NCI-H748 (cell line): ENCODE measurements around the gene RFLNA.
A peak's percentile ranks its signal among the peaks of the same experiment; 100 is the strongest.
"Not testable (repeated sequence)": the region's sequence is repeated elsewhere in the genome, so short reads cannot be mapped to it uniquely, and the experiment has no call there.

ENCODE experiments used
- DNase-seq: peaks from one replicate; lab custom pipeline; 2025; ENCODE audit not compliant: unreplicated experiment; lab: John Stamatoyannopoulos, UW

The RFLNA gene

DNA sequence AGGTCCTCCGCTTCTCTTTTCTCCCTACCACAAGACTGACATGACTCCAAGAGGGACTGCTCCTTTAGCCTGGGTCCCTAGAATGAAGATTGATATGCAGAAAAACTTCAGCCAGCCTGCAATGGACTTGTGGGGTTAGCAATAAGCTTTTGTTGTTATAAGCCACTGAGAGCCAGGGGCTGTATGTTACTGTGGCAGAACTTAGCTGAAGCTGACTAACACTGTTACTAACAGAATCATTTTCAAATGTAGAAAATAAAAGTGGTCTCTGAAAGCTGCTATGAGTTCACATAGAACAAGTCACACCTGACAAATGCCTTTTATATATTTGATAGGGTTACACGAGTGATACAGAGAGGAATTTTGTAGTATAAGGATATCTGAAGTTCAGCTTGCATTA is 13.6 kb upstream of the RFLNA start:
- no peak for DNase-seq

DNA sequence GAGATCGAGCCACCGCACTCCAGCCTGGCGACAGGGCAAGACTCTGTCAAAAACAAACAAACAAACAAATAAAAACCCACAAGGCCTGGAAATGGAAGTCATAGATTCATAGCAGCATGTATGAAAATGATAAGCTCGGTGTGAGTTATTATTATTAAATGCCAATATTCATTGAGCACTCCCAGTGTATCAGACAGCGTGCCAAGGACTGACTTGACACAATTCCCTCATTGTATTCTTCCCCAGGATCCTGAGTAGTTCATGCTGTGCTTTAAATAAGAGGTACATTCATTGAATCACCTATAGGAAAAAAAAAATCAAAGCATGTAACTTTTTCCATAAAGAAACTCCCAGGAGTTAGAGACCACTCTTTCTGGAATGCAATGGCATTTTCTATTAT is 12.6 kb upstream of the RFLNA start:
- no peak for DNase-seq

DNA sequence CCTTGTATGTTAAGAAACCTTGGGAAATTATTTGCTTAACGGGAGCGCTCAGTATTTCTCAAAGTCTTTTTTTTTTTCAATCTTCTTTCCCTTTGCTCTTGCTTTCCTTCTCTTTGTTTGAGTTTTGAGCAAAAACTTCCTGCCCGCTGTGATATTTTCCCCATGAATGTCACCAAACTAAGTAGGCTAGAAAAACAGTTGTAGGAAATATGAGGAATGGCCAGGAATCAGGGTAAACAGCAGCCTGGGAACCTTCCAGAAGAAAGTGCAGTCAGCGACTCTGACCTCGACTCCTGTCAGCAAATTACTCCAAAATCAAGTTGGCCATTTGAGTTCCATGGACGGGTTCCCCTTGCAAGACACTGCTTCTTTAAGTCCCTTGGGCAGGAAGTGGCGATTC is 11.6 kb upstream of the RFLNA start:
- DNase-seq: no peak

DNA sequence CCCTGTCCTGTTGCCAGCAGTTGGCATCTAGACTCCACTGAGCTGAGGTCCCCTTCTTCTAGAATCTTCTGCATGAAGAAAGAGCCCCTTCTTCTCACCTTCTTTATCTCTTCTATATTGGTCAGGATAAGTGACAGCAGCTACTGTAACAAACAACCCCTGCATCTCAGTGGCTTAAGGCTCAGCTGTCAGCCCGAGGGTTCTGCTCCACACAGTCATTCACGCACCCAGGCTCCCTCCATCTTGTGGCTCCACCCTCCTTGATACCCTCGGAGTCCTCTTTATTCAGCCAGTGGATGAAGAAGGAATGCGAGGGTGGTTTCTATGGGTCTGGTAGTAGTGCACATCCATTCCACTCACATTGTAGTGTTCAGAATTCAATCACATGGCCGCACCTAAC is 10.5 kb upstream of the RFLNA start:
- no peak for DNase-seq

DNA sequence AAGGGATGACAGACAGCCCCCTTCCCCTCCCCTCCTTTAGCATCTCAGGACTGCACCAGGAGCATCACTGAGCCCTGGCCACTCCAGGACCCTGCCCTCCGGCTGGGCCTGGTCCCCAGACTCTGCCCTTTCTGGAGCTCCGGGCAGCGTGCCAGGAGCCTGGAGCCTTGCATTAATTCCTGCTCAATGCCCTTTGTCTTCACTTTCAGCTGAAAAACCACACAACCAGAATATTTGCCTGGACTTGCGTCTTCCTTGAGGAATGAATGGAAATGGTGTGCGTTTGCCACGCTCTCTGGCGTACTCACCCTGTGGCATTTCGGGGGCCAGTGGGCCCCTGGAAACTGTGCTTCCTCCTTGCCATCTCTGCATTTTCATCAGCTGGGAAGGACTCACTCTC is 8.5 kb upstream of the RFLNA start:
- DNase-seq: peak; percentile 80

DNA sequence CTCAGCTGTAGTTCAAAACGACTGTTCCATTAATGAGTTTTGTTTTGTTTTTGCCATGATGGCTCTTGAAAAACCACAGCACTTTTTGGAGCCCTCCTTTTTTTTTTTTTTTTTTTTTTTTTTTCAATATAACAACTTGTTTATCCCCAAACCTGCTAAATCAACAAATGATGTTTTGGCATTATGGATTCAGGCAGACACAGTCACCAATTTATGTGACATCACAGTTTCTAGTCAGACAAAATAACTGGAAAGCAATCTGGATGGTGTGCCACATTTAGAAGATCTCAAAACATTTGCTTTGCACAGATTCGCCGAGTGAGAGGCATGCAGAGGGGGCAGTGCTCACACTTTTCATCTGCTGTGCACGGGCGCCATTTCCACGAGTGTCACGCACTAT is 7.9 kb upstream of the RFLNA start:
- no peak for DNase-seq

DNA sequence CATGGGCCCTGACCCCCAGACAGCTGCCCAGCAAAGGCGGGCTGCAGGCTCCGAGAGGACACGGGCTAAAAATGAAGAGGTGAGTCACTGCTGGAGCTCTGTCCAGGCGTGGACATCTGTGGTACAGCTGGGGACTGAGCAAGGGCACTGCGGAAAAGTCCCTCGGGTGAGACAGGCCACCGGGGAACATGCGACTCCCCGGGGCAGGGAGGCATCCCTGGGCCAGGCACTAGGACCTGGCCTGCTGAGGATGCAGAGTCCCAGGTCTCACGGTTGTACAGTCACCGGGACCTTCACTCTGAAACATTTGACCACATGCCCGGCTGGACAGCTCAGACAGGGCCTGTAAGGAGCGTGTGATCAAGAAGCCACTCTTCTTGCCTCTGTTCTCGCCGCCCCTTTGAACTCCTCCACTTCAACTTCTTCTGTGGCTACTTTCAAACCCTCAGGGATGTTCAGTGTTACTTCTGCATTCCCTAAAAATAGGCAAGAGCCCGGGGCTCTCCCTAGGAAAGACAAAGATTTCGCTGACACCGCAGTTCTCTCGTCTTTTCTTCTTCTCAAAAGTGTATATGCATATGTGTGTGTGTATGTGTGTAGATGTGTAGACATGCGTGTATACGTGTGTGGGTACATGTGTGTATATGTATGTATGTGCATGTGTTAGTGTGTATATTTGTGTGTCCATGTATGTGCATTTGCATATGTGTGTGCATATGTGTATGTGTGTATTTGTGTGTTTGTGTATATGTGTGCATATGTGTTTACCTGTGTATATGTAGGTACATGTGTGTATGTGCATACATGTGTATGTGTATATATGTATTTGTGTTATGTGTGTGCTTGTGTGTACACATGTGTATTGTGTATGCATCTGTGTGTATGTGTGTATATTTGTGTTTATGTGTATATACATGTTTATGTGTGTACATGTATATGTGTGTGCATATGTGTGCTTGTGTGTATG is 5.0 kb upstream of the RFLNA start:
- DNase-seq: no peak

DNA sequence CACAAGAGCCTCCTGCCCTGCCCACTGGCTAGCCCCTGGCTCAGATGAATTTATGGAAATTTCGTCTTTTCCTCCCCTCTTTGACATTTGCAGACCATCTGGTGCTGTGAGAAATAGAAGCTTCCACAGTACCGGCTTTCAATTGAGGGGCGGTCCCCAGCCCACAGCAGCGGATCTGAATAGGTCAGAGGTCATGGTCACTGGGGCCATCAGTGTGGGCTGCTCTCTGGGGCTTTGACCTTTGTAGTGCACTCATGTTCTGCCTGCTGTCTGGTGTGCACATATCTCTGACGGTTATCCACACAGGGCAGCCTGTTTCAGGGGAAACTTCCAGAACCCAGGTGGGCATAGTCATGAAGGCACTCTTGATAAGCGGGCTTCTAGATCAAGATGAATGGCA is 2.5 kb upstream of the RFLNA start:
- DNase-seq: no peak

DNA sequence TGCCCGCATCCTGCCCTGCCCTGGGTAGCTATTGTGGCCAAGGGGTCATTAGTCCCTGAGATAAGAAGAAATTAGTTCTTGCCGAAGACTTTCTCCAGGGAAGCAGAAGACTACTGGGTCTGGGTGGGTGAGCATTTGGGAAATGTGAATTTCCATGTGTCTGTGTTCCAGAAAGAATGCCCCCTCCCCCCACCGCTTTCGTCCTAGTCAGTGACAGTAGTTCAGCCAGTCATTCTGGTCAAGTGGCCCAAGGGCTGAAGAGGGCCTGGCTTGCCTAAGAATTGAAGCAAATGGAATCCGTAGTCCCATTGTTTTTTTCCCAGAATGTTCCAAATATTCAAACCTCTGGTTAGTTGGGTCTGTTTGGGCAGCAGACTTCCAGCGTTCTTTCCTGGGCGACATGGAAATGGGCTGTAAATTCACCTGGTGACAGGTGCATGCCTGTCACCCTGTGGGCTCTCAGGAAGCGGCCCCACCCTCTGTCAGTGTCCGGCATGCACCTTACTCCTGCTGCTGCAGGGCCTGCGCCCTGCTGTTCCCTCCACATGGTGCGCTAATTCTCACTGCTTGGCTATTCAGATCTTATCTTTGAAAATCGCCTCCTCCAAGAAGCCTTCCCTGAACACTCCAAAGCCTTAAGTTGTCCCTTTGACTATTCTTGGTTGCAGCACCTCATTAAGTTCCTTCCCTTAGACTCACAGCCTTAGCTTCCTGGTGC is 1.4 kb upstream of the RFLNA start:
- no peak for DNase-seq

DNA sequence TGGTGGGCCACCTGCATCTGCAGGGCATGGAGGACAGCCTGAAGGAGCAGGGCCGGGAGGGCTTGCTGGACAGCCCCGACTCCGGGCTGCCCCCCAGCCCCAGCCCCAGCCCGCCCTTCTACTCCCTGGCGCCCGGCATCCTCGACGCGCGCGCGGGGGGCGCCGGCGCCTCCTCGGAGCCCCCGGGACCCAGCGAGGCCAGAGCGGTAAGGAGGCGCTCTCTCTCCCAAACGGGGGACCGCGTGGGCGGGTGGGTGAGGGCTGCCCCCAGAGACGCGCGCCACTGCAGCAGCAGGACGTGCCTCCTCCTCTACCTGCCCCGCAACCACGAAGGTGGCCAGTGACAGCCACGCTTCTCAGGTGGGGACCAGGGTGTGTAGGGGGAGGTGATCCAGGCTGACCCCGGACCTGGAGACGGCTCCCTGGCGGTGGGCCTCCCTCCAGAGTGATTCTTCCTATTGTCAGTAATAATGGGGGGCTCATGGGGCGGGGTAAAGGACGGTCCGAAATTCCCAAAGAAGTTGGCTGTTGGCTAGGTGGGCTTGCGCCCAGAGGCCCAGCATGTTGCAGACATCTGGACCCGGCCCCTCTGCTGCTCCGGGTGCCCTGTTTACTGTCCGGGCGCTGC is 652 bp downstream of the RFLNA start:
- peak; percentile 20 for DNase-seq

DNA sequence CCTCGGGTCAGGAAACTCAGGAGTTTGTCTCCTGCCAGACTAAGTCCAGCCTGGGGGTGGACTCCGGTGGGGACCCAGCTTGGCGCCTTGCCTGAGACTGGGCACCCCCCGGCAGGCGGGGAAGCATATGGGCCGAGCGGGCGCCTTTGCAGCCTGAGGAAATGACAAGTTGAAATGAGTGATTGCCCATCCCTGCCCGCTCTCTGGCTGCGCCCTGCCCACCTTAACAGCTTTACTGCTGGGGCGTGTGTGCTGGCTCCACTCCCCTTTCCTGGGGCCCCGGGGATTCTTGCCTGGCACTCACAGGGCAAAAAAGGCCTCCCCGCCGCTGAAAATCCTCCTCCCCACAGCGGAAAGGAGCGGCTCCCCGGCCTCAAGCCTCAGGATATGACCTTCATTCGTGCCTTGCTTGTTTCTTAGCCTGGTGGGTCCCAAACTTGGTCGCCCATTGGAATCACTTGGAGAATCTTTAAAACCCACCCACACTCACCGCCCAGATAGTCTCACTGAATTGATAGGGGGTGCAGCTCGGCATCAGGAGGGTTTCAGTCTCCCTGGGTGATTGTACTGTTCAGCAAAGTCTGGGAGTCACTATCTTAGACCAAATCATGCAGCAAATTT is 1.5 kb downstream of the RFLNA start:
- DNase-seq: no peak

DNA sequence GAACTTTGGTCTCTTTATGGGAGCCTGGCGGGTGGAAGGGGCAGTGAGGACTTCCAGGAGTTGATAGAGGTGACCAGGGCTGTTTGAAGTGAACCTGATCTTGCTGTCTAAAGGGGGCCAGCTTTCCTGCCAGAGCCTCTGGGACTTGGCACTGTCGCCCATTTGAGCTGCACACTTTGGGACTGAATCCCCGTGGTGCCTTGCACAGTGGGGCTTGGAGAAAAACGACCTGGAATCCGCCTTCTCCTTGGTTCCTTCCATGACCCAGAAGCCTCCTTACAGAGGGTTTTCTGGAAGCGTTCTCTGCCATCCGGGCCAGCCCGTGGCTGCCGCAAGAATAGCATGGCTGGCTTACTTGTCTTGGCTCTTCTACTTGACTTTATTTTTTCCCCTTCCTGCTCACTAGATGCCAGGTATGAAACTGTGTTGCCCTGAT is 2.0 kb downstream of the RFLNA start:
- no peak for DNase-seq

DNA sequence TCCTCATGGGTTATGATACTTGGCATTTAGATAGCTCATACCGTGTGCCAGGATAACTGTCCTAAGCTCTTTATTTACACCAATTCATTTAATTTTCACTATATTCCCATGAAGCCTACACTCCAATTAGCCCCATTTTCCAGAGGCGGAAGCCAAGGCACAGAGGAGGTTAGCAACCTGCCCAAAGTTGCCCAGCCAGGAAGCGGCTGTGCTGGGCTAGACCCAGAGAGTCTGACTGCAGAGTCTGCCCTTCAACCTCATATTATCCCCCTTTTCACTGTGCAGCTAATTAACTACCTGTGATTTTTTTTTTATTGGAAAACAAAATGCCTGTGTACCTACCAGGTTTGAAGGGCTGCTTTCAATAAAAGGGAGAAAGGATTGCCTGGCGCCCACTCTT is 2.5 kb downstream of the RFLNA start:
- no peak for DNase-seq

DNA sequence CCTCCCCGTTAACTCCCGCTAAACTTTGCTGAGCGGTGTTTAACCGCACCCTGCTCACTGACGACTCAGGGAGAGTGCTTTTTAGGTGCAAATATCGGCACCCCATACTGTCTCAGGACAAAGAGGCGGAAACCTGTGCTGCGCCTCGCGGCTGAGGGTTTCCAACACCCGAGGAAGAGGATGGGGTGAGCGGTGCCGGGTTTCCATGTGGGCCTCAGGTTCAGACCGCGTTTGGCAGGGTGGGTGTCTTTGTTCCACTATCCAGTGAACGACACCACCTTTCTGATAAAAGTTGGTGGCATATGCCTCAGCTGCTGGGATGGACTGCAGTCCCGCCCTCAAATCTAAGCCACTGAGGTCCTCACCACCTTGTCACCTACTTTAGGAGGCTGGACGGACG is 3.0 kb downstream of the RFLNA start:
- DNase-seq: no peak

DNA sequence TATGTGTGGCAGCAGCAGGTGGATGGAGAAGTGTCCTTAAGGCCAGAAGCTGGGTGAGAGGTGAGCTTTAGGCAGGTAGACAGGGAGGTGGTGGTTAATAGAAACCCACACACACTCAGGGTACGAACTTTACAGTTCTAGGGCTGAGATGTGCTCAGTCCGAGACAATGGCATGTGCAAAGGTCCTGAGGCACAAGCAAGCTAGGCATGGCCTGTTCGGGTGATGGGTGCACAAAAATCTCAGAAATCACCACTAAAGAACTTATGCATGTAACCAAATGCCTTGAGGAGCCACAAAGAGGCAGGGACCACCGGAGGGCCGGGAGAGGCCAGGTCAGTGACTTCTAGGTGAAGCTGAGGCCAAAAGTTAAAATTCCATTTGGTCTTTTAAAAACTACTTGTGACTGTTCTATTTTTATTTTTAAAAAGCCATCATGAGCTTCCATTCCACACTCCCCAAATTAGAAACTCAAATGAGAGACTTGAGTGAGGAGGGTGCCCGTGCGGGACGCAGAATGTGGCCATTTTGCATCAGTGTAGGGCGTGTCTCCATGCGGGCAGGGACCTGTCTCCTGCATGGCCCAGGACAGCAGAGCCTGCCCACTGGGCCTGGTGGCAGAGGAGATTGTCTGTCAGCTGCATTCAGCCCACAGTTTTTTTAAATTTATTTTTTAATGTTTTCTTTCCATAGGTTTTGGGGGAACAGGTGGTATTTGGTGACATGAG is 4.0 kb downstream of the RFLNA start:
- DNase-seq: no peak

DNA sequence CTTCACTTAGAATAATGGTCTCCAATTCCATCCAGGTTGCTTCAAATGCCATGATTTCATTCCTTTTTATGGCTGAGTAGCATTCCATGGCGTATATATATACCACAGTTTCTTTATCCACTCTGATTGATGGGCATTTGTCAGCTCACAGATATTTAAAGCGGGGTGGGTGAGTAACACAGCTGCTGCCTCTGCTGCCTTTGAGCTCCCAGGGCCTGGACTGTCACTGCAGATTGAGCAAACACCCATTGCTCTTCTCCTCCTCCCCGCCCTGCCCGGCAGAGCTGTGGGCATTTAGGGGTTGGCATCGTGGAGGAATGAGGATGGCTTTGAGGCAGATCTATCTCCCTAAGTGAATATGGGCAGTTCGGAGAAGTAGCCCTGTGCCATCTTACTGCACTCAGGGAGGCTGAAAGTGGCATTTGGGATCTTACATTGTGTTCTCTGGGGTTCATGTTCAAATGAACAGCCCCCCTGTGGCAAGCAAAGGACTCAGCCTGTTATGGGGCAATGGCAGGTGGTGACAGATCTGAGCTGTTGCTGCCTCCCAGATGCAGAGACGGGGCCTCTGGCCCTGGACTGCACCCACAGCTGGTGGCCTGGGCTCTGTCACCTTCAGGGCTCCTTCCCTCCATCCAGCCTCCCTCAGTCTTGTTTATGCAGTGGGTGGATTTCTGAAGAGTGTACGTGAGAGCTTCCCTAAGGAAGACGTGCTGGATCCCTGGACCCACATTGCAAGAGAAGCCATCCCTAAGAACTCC is 4.9 kb downstream of the RFLNA start:
- no peak for DNase-seq

DNA sequence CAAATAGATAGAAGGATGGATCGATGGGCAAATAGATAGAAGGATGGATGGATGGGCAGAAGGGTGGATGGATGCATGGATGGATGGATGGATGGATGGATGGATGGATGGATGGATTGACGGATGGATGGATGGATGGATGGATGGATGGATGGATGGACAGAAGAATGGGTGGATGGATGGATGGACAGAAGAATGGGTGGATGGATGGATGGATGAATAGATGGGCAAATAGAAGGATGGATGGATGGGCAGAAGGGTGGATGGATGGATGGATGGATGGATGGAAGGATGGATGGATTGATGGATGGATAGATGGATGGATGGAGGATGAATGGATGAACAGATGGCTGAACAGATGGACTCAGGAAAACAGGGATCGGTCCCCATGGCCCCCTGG is 5.8 kb downstream of the RFLNA start:
- DNase-seq: not testable (repeated sequence)

DNA sequence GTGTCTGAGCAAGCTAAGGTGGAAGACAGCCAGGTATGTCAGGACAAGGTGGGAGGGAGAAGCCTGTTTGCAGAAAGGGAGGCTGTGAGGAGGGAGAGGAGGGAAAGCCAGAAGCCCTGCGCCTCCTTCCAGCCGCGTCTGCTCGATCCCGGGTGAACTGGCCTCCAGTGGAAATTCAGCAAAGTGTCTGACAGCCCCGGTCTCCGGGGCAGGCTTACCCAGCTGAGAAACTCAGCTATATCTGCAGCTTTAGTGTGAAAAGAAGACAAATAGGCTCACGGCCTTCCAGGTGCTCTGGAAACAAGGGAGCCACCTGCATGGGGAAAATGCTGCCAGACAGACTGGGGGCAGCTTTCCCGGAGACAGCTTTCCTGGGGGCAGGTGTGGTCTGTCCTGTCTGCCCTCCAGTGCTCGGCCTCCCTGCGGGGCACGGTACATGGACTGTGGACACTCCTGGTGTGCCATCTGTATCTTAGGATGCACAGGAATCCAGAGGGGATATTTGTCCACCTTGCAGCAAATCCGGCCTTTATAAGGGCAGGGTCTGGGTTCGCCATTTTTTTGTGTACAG is 6.3 kb downstream of the RFLNA start:
- DNase-seq: no peak

DNA sequence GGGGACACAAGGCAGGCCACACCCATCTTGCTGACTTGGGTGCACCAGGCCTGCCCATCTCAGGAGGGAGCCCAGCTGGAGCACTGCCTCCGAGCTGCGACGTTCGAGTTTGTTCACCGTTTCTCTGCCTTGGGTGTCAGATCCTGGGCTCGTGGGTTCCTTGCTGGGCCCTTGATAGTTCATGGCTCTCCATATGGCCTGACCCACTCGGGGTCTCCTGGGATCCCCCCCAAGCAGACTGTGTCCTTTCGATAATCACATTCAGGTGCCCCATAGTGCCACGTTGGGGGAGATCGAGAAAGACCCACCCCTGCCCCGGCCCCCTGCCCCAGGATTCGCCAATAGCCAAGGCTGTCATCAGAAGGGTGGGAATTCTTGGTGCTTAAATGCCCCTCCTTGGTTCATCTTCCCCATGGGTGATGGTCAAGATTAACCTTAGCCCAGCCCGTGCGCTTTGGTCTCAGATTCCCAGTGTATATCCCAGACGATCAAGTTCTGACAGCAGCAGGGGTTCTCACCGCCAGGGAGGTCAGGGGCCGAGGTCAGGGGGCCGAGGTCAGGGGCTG is 7.4 kb downstream of the RFLNA start:
- DNase-seq: no peak
